Measurements from ENCODE around the gene CBFA2T3.

CBFA2T3 gene

GRCh38 chr16:88936556-88937205, 40.3 kb downstream of the CBFA2T3 start:
- DNase-seq = peak; percentile 96

DNA sequence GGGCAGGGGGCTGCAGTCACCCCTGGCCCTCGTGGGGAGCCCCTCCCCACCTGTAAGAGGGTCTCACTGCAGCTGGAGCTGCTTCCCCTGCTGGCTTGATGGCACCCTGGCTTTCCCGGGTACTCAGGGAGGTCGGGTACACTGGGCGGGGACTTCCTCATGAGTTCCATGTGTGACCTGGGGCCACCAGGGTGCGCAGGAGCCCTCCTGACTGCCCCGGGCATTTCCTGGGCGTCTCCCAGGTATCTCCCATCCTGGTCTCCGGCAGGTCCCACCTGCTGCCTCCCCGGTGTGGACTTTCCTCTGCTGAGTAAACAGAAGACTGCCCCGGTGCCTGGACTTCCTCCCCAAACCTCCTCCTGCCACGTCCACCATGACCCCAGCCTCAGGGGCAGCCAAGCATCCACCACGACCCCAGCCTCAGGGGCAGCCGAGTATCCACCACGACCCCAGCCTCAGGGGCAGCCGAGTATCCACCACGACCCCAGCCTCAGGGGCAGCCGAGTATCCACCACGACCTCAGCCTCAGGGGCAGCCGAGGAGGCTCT, 40.9 kb downstream of the CBFA2T3 start:
- DNase-seq = no peak

- DNase-seq = no peak
These were observed 42.8 kb downstream of the CBFA2T3 start for GRCh38 chr16:88934066-88934667.

GRCh38 chr16:88932929-88933328, 44.1 kb downstream of the CBFA2T3 start:
- DNase-seq = no peak

- no peak for DNase-seq
These were observed 45.1 kb downstream of the CBFA2T3 start for GRCh38 chr16:88931936-88932335.

GRCh38 chr16:88931373-88931900, 45.6 kb downstream of the CBFA2T3 start:
- no peak for DNase-seq

DNA sequence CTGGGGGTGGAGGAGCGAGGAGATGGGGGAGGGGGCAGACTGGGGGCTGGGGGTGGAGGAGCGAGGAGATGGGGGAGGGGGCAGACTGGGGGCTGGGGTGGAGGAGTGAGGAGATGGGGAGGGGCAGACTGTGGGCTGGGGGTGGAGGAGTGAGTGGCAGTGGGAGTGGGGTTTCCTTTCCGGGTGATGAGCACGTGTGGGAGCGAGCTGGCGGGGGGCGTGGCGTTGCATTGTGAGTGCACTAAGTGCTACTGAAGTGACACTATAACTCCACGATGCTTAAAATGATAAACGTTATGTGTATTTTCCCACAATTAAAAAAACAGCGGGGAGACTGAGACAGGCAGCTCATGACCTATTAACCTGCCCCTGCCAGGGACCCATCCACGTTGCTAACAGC, 46.3 kb downstream of the CBFA2T3 start:
- DNase-seq = no peak

GRCh38 chr16:88929091-88929445, 47.9 kb downstream of the CBFA2T3 start:
- no peak for DNase-seq

DNA sequence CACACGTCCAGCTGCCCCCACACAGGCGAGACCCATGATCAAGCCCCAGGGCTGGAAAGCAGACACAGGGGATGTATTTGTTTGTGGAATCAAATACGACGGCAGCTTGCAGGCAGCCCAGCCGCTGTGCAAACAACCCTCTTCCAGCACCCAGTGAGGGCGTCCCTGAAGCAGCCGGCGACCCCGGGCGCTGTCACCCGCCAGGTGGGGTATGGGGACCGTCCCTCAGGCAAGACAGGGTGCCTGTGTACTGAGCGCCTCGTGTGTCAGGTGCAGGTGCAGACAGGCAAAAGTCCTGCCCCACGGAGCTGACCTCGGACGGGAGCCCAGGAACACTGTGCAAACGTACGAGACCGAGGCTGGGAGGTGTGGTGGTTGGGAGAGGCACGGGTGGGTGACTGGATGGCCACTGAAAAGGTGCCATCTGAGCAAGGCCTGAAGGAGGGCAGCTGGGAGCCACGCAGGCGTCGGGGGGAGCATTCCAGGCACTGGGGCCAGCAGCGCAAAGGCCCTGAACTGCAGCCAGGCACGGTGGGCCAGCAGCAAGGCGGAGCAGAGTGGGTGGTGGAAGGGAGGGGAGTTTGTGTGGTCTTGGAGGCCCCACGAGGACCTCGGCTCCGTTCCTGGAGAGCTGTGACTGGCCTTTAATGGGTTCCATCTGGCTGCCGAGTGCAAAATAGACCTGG, 48.5 kb downstream of the CBFA2T3 start:
- DNase-seq = no peak

DNA sequence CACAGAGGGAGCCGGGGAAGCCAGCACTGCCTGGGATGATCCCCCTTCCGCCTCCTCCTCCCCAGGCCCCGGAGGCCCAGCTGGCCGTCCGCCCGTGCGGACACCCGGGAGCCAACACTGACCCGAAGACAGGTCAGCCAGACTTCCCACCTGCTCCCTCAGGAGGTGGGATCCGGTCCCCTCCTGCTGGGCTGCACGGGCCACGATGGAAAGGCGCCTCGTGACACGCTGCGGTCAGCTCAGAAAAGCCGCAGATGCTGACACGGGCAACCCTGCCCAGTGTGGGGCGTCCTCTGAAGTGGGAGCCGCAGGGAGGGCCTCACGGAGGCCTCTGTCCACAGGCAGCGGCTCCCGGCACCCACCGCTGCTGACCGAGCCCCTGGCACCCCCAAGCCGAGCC, 49.3 kb downstream of the CBFA2T3 start:
- DNase-seq = no peak

GRCh38 chr16:88927010-88927409, 50.0 kb downstream of the CBFA2T3 start:
- no peak for DNase-seq

- no peak for DNase-seq
These were observed 50.5 kb downstream of the CBFA2T3 start for GRCh38 chr16:88926374-88926990.

- no peak for DNase-seq
These were observed 51.5 kb downstream of the CBFA2T3 start for GRCh38 chr16:88925540-88925887.

GRCh38 chr16:88924834-88925539, 52.0 kb downstream of the CBFA2T3 start:
- DNase-seq = peak; percentile 31

GRCh38 chr16:88923926-88924833, 52.8 kb downstream of the CBFA2T3 start:
- no peak for DNase-seq

DNA sequence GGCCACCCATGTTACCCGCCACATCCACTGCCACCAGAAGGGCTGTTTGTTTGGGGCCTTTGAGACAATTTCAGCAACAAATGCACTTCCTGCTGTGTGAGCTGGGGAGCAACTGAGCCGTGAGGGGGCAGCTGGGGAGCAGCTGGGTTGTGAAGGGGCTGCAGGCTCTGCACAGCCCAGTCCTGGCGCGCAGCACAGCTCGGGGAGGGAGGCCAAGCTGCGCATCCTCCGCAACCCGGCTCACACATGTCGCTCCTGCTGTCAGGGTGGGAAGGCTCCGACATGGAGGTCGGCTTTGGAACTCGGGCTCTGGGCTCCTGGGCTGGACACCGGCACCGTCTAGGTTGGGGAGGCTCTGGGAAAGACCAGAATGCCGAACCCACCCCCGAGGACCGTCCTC, 53.6 kb downstream of the CBFA2T3 start:
- no peak for DNase-seq

DNA sequence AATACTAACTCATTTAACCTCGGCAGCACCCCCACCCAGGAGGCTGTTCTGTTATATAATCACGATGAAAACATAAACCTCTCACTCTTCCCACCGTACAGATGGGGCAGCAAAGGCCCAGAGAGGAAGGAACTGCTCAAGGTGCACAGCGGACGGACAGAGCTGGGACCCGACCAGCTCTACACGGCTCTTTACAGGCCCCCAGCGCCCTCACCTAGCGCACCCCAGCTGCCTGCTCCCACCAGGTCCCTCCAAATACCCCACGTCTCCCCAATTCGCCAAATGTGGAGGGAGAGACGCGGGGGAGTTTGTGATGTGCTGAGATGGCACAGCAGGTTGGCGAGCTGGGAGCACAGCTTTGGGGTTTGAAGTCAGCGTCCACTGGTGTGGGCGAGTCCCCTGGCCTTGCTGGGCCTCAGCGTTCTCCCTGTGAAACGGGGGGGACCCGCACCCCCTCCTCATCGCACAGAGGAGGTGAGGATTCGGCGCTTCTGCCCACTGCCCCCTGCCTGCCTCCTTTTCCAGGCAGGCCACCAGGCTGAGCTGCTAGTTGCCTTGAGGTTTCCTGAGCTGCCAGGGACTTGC, 54.1 kb downstream of the CBFA2T3 start:
- no peak for DNase-seq

GRCh38 chr16:88922114-88922825, 54.7 kb downstream of the CBFA2T3 start:
- DNase-seq = no peak

DNA sequence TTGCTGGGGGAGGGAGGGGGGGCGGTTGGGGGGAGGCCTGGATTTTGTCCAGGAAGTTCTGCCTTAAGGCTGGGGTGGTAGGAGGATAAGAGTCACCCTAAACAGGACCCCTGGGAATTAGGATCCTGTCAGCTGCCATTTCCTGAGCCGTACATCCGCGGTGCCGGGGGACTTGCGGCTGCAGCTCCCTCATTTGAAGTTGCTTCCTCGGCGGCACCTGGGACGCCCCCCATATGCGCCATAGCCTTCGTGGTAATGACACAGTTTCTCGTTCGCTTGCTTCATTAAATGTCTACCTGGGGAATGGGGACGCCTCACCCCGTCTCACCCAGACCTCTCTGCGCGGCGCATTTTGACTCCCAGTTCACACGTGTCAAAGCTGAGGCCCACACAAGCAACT, 55.4 kb downstream of the CBFA2T3 start:
- no peak for DNase-seq

All from MV-4-11 (cell line).